ENCODE data around the gene PRADC1.

GRCh38 chr2:73203055-73203681 is 29.9 kb downstream of the PRADC1 start:
- no peak for TF ChIP-seq POLR2AphosphoS5 (IDR thresholded peaks at IDR 0.05; ENCODE audit: low read depth, low read length)
- no peak for TF ChIP-seq REST (IDR thresholded peaks at IDR 0.05; ENCODE audit: insufficient read depth in 1 of 2, low read depth in 2 of 2, low read length in 2 of 2)
- no peak for TF ChIP-seq SIN3A (IDR thresholded peaks at IDR 0.05; ENCODE audit: borderline replicate concordance, insufficient read depth, low read length)
- TF ChIP-seq TAF1 (IDR thresholded peaks at IDR 0.05; ENCODE audit: borderline replicate concordance, insufficient read depth, low read length): no peak
- no peak for TF ChIP-seq FOXP2 (optimal IDR thresholded peaks at IDR 0.05; ENCODE audit: borderline replicate concordance, extremely low read depth, extremely low read length, insufficient read depth)
